Trophoblast cell (in vitro differentiated cells and primary cell): Measurements from ENCODE around the gene NR6A1.

Experiments used
- DNase-seq, 2 donors: peaks; one replicate each; pipeline ENCODE4 v3.0.0-alpha.2; 2016
- H2AFZ ChIP-seq: 2 replicates; pipeline ENCODE4 v1.6.1; 2013; ENCODE audit warnings: low read length, moderate library complexity, mild to moderate bottlenecking; ENCODE audit not compliant: insufficient read depth, poor library complexity
- H2AK5ac ChIP-seq: 2 replicates; pipeline ENCODE4 v1.6.1; 2013; ENCODE audit warnings: mild to moderate bottlenecking, low read length
- H2BK120ac ChIP-seq: 2 replicates; pipeline ENCODE4 v1.6.1; 2013; ENCODE audit warnings: low read length, mild to moderate bottlenecking, moderate library complexity; ENCODE audit not compliant: insufficient read depth, poor library complexity
- H2BK12ac ChIP-seq: 2 replicates; pipeline ENCODE4 v1.6.1; 2013; ENCODE audit warnings: mild to moderate bottlenecking, low read length, moderate library complexity
- H2BK5ac ChIP-seq: 2 replicates; pipeline ENCODE4 v1.6.1; 2013; ENCODE audit warnings: low read length, low read depth, moderate library complexity, mild to moderate bottlenecking; ENCODE audit not compliant: poor library complexity
- H3K14ac ChIP-seq: 2 replicates; pipeline ENCODE4 v1.6.1; 2013; ENCODE audit warnings: mild to moderate bottlenecking, low read length
- H3K18ac ChIP-seq: 2 replicates; pipeline ENCODE4 v1.6.1; 2013; ENCODE audit warnings: mild to moderate bottlenecking, low read length
- H3K23ac ChIP-seq: 2 replicates; pipeline ENCODE4 v1.6.1; 2013; ENCODE audit warnings: low read length
- H3K27ac ChIP-seq: 2 replicates; pipeline ENCODE4 v1.5.1; 2013; ENCODE audit warnings: low read depth, mild to moderate bottlenecking, inconsistent platforms, low read length, moderate library complexity
- H3K27me3 ChIP-seq: 2 replicates; pipeline ENCODE4 v1.6.1; 2013; ENCODE audit warnings: inconsistent platforms, mild to moderate bottlenecking, low read length, moderate library complexity; ENCODE audit not compliant: insufficient read depth
- H3K36me3 ChIP-seq, 2 experiments: 1 replicate in 1 of 2; 2 replicates in 1 of 2; pipeline ENCODE4 v1.6.1; 2013; ENCODE audit warnings: low read length in 2 of 2, mild to moderate bottlenecking in 2 of 2, moderate library complexity in 1 of 2; ENCODE audit not compliant: insufficient read depth in 2 of 2, control insufficient read depth in 1 of 2
- H3K4ac ChIP-seq: 2 replicates; pipeline ENCODE4 v1.6.1; 2013; ENCODE audit warnings: low read depth, mild to moderate bottlenecking, low read length, moderate library complexity
- H3K4me1 ChIP-seq, 2 experiments: 1 replicate in 1 of 2; 2 replicates in 1 of 2; pipeline ENCODE4 v1.6.1; 2013; ENCODE audit warnings: low read length in 2 of 2, mild to moderate bottlenecking in 2 of 2, moderate library complexity in 1 of 2; ENCODE audit not compliant: insufficient read depth in 2 of 2, control insufficient read depth in 1 of 2
- H3K4me2 ChIP-seq: 2 replicates; pipeline ENCODE4 v1.6.1; 2013; ENCODE audit warnings: inconsistent platforms, mild to moderate bottlenecking, low read length, moderate library complexity
- H3K4me3 ChIP-seq: 2 replicates; pipeline ENCODE4 v1.5.1; 2013; ENCODE audit warnings: mild to moderate bottlenecking, low read depth, low read length, inconsistent platforms
- H3K79me1 ChIP-seq: one replicate; pipeline ENCODE4 v1.6.1; 2013; ENCODE audit warnings: low read length
- H3K79me2 ChIP-seq: 2 replicates; pipeline ENCODE4 v1.6.1; 2013; ENCODE audit warnings: low read length, mild to moderate bottlenecking; ENCODE audit not compliant: control insufficient read depth, insufficient read depth, poor library complexity
- H3K9ac ChIP-seq: 2 replicates; pipeline ENCODE4 v1.6.1; 2013; ENCODE audit warnings: mild to moderate bottlenecking, low read length
- H3K9me3 ChIP-seq: 2 replicates; pipeline ENCODE4 v1.6.1; 2013; ENCODE audit warnings: low read depth, mild to moderate bottlenecking, control low read depth, inconsistent platforms, low read length; ENCODE audit not compliant: insufficient read depth
- H4K12ac ChIP-seq: 2 replicates; pipeline ENCODE4 v1.6.1; 2013; ENCODE audit warnings: low read depth, mild to moderate bottlenecking, low read length, moderate library complexity
- H4K8ac ChIP-seq: 2 replicates; pipeline ENCODE4 v1.6.1; 2013; ENCODE audit warnings: low read depth, mild to moderate bottlenecking, low read length, moderate library complexity
- H4K91ac ChIP-seq: one replicate; pipeline ENCODE4 v1.6.1; 2013; ENCODE audit warnings: low read depth, mild to moderate bottlenecking, low read length, moderate library complexity
- WGBS: extraction: QIAGEN DNeasy Blood & Tissue Kit; methylation state at CpG from one replicate; pipeline ENCODE4 v1.1.7; 2013; ENCODE audit warnings: missing lambda C conversion rate; ENCODE audit not compliant: insufficient read length, insufficient coverage; ENCODE audit errors: extremely low coverage; 5-methylcytosine and 5-hydroxymethylcytosine counted together

Gene NR6A1

DNA sequence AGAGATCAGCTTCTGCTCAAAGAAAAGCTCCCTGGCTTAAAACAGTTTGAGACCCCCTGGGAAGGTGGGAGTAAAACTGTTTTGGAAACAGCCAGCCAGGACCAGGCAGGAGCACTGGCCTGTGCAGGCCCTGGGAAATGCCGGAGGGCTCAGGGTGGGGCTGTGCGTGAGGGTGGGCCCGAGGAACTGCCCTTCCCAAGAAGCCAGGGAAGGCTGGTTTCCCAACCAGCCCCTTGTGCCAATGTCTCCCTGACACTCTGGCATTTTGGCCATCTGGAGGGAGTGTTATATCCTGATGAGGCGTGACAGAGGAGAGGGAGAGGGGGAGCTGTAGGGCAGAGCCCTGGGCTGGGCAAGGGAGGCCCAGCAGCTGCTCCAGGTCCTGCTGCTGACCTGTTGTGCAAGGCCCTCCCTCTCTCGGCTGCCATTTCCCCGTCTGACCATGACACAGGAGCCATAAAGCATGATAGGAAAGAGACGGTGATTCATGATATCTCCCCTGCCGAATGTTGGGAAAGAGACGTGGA is 22.0 kb upstream of the NR6A1 start:
- H4K91ac ChIP-seq = no peak overlapping the region
- no peak overlapping the region for H4K8ac ChIP-seq
- no peak for DNase-seq
- no peaks in the 10 kb centered on the region for H3K27me3 ChIP-seq
- H2AK5ac ChIP-seq = no peak overlapping the region
- H3K4ac ChIP-seq = no peak overlapping the region
- WGBS = no CpG with 5 or more reads among the region's 9 CpGs
- H3K36me3 ChIP-seq = peaks cover 18 to 31% of the 10 kb centered on the region in 2 experiments
- H2BK120ac ChIP-seq = no peak overlapping the region
- H3K79me2 ChIP-seq = no peaks in the 10 kb centered on the region
- H3K4me3 ChIP-seq = no peak overlapping the region
- no peak overlapping the region for H3K18ac ChIP-seq
- H3K4me1 ChIP-seq = peaks cover 4 to 12% of the 10 kb centered on the region in 2 experiments
- H2BK12ac ChIP-seq = no peak overlapping the region
- no peak overlapping the region for H3K4me2 ChIP-seq
- no peak overlapping the region for H4K12ac ChIP-seq
- H3K9me3 ChIP-seq = peaks cover 3% of the 10 kb centered on the region
- no peak overlapping the region for H3K27ac ChIP-seq
- no peak overlapping the region for H3K9ac ChIP-seq
- H3K79me1 ChIP-seq = peaks cover 7% of the 10 kb centered on the region
- H2AFZ ChIP-seq = no peak overlapping the region
- no peak overlapping the region for H2BK5ac ChIP-seq
- H3K23ac ChIP-seq = no peak overlapping the region
- H3K14ac ChIP-seq = no peak overlapping the region

DNA sequence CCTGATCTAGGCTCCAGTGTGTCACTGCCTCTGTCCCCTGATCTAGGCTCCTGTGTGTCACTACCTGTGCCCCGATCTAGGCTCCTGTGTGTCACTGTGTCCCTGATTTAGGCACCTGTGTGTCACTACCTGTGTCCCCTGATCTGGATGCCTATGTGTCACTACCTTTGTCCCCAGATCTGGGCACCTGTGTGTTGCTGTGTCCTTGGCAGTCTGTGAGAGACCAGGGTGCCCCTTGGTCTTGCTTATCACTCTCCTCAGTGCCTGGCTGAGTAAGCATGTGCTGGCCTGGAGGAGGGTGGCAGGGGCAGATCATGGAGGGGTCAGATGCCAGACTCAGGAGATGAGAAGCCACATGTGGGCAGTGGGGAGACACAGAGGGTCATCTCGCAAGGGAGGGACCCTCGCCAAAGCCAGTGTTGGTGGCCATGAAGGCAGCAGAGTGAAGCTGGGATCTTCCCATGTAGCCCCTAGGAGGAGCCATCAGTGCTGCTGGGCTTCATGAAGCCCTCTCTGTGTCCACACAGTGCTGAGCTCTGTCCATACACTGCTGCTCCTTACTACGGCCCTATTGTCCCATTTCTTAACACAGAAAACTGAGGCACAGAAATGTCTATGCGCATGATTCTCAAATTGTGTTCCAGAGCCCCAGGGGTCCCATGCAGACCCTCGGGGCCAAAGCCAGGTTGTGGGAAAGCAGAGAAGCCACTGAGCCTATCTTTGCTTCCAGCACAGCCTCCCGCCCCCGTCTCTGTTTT is 21.3 kb upstream of the NR6A1 start:
- H2AK5ac ChIP-seq = no peak overlapping the region
- H4K12ac ChIP-seq = no peak overlapping the region
- H2BK120ac ChIP-seq = no peak overlapping the region
- H3K27me3 ChIP-seq = no peaks in the 10 kb centered on the region
- no peak overlapping the region for H3K4ac ChIP-seq
- H3K27ac ChIP-seq = no peak overlapping the region
- no peak overlapping the region for H2AFZ ChIP-seq
- no peak overlapping the region for H3K14ac ChIP-seq
- no CpG with 5 or more reads among the region's 8 CpGs for WGBS
- no peak overlapping the region for H4K91ac ChIP-seq
- peaks cover 7% of the 10 kb centered on the region for H3K79me1 ChIP-seq
- H2BK5ac ChIP-seq = no peak overlapping the region
- no peak overlapping the region for H3K9ac ChIP-seq
- H2BK12ac ChIP-seq = no peak overlapping the region
- H3K4me3 ChIP-seq = no peak overlapping the region
- H3K4me2 ChIP-seq = no peak overlapping the region
- no peak overlapping the region for H4K8ac ChIP-seq
- no peaks in the 10 kb centered on the region for H3K79me2 ChIP-seq
- H3K18ac ChIP-seq = no peak overlapping the region
- H3K9me3 ChIP-seq = peaks cover 3% of the 10 kb centered on the region
- DNase-seq = no peak
- H3K23ac ChIP-seq = peak overlapping the region; percentile 40
- H3K4me1 ChIP-seq = peaks cover 4 to 12% of the 10 kb centered on the region in 2 experiments
- H3K36me3 ChIP-seq = peaks cover 23 to 35% of the 10 kb centered on the region in 2 experiments

DNA sequence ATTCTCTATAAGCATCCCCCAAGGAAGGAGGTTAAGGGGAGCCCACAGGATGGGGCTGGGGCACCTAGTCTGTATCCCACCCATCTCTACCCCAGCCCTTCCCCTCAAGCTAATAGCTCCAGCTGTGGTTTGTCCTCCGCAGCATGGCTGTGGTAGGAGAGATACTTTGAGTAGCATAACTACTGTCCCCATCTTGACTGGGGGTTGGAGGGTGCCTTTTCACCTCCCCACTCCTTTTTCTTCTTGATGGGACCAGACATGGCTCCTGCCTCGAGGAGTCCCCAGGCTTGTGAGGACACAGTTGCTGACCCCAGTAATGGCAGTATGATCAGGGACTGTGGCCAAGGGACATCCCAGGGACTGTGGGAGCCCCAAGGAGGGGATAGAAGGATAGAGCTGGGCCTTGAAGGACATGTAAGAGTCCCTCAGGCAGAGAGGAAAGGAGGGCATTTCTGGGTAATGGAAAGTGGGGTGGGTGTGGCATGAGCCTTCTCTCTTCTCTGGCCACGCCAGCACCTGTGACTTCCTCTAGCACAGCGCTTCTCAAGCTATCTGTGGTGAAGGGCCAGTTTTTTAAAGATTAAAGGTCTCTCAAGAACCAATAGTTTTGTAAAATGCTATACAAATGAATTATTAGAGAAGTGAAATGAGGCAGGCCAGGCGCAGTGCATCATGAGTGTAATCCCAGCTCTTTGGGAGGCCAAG is 19.8 kb upstream of the NR6A1 start:
- H3K14ac ChIP-seq = no peak overlapping the region
- DNase-seq = no peak
- no peak overlapping the region for H4K91ac ChIP-seq
- H3K9ac ChIP-seq = no peak overlapping the region
- no peak overlapping the region for H3K4me2 ChIP-seq
- no peak overlapping the region for H4K8ac ChIP-seq
- no peaks in the 10 kb centered on the region for H3K79me2 ChIP-seq
- H3K27me3 ChIP-seq = no peaks in the 10 kb centered on the region
- no peak overlapping the region for H2BK120ac ChIP-seq
- H3K36me3 ChIP-seq = peaks cover 29 to 41% of the 10 kb centered on the region in 2 experiments
- no peak overlapping the region for H3K18ac ChIP-seq
- H2BK5ac ChIP-seq = no peak overlapping the region
- no peak overlapping the region for H4K12ac ChIP-seq
- no peak overlapping the region for H2BK12ac ChIP-seq
- no CpG with 5 or more reads among the region's 5 CpGs for WGBS
- no peak overlapping the region for H2AK5ac ChIP-seq
- no peak overlapping the region for H3K4ac ChIP-seq
- H3K4me3 ChIP-seq = no peak overlapping the region
- H3K27ac ChIP-seq = no peak overlapping the region
- H3K9me3 ChIP-seq = peaks cover 3% of the 10 kb centered on the region
- H2AFZ ChIP-seq = no peak overlapping the region
- peaks cover 3 to 7% of the 10 kb centered on the region in 2 experiments for H3K4me1 ChIP-seq
- H3K79me1 ChIP-seq = peaks cover 3% of the 10 kb centered on the region
- H3K23ac ChIP-seq = no peak overlapping the region

DNA sequence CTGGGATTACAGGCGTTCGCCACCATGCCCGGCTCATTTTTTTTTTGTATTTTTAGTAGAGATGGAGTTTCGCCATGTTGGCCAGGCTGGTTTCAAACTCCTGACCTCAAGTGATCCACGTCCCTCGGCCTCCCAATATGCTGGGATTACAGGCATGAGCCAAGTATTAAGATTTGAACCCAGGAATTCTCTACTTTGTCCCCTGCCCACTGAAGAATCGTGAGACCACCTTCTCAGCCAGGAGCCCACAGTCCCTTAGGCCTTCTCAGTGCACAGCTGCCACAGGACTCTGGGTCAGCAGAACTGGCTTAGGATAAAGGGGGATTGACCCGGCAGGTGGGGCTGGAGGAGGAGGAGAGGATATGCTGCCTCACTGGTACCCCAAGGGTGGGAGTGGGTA is 19.2 kb upstream of the NR6A1 start:
- no CpG with 5 or more reads among the region's 8 CpGs for WGBS
- no peak overlapping the region for H3K4ac ChIP-seq

More for the DNA sequence above, 19.2 kb upstream of the NR6A1 start:
- H3K14ac ChIP-seq = no peak overlapping the region
- H2BK5ac ChIP-seq = no peak overlapping the region
- H3K79me2 ChIP-seq = no peaks in the 10 kb centered on the region
- H2BK12ac ChIP-seq = no peak overlapping the region
- no peak overlapping the region for H2AK5ac ChIP-seq
- no peak overlapping the region for H2BK120ac ChIP-seq
- H4K12ac ChIP-seq = no peak overlapping the region
- no peak overlapping the region for H4K91ac ChIP-seq
- no peak overlapping the region for H3K4me2 ChIP-seq
- no peaks in the 10 kb centered on the region for H3K79me1 ChIP-seq
- no peak overlapping the region for H3K9ac ChIP-seq
- DNase-seq = no peak
- H3K27ac ChIP-seq = no peak overlapping the region
- no peak overlapping the region for H3K4me3 ChIP-seq
- no peak overlapping the region for H3K18ac ChIP-seq
- peaks cover 29 to 41% of the 10 kb centered on the region in 2 experiments for H3K36me3 ChIP-seq
- H4K8ac ChIP-seq = no peak overlapping the region
- H3K4me1 ChIP-seq = peaks cover 0 to 2% of the 10 kb centered on the region in 2 experiments
- no peaks in the 10 kb centered on the region for H3K27me3 ChIP-seq
- H3K23ac ChIP-seq = no peak overlapping the region
- H2AFZ ChIP-seq = no peak overlapping the region
- H3K9me3 ChIP-seq = peaks cover 3% of the 10 kb centered on the region
